Activated T-helper 2 cell treated with anti-CD3 and anti-CD28 coated beads, Interferon-gamma antibody, Interleukin-2, Interleukin-4, amounts not matched to agents 10 μg/mL and 5 μg/mL and 100 μg/mL, durations not matched to agents 14 hours and 24 hours and 36 hours (primary cell): ENCODE results near the gene CNRIP1. TPM values are rescaled to one million over a fixed set of nuclear protein-coding genes. Genes with fewer than 3 reads are reported as not detected.
"Not testable (repeated sequence)": the region's sequence is repeated elsewhere in the genome, so short reads cannot be mapped to it uniquely, and the experiment has no call there.

Experiments used
- DNase-seq: peaks from one replicate; pipeline ENCODE4 v3.0.0; 2021; ENCODE audit warnings: low spot score
- H3K27ac Mint-ChIP-seq: one replicate; pipeline ENCODE4 v1.8.0; 2021; ENCODE audit warnings: mixed read lengths
- H3K27me3 Mint-ChIP-seq: one replicate; pipeline ENCODE4 v1.8.0; 2021; ENCODE audit warnings: low read depth, mixed read lengths
- H3K36me3 Mint-ChIP-seq: one replicate; pipeline ENCODE4 v1.8.0; 2021; ENCODE audit warnings: low read depth, mixed read lengths
- H3K4me1 Mint-ChIP-seq: one replicate; pipeline ENCODE4 v1.8.0; 2021; ENCODE audit warnings: low read depth, mixed read lengths
- H3K4me3 Mint-ChIP-seq: one replicate; pipeline ENCODE4 v1.8.0; 2021; ENCODE audit warnings: low read depth, mild to moderate bottlenecking, moderate library complexity, mixed read lengths
- H3K9me3 Mint-ChIP-seq: one replicate; pipeline ENCODE4 v1.8.0; 2021; ENCODE audit warnings: mixed read lengths
- intact Hi-C: fragments of 100-400 bp; cut with micrococcal nuclease; formaldehyde crosslinking; loops from one replicate; pipeline ENCODE4 v1.15.1; 2023
- total RNA-seq: library from RNA; stranded (reverse); gene quantifications from 2 replicates; pipeline ENCODE4 v1.2.3, GENCODE V29; 2022

Gene CNRIP1
- total RNA-seq, 1 donor from 2014 or later, result not detected

DNA sequence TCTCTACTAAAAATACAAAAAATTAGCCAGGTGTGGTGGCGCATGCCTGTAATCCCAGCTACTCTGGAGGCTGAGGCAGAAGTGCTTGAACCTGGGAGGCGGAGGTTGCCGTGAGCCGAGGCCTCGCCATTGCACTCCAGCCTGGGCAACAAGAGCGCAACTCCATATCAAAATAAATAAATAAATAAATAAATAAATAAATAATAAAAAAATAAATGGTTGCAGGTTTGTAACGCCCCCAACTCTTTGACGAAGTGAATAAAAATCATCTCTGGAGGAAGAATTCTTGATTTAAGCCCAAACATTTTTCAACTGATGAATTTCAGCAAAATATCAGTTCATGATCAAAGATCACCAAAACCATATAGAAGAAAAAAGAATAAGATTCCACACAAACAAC is 13.3 kb upstream of the CNRIP1 start:
- Mint-ChIP-seq H3K9me3 (no peaks in the 10 kb centered on the region), H3K27ac (no peak overlapping the region), H3K36me3 (no peaks in the 10 kb centered on the region), H3K4me1 (no peaks in the 10 kb centered on the region), H3K4me3 (no peak overlapping the region), H3K27me3 (peaks cover 25% of the 10 kb centered on the region)
- DNase-seq, result no peak
- intact Hi-C loops, result no loop called here

DNA sequence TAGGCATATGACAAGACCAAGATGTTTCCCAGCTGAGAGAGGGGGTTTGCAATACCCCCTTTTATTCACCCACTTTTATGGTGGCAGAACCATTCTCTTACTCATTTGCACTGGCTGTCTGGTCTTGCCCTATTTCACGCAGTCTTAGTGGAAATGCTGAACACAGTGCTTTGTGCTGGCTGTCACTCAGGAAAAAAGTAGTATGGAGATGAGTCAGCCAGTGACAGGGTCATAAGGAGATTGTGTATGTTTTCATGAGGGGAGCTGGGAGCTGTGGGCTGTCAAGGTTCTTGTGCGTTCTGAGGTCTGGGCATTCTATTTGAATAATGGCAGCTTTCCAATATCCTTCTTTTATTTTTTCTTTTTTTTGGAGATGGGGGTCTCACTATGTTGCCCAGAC is 10.9 kb upstream of the CNRIP1 start:
- peaks cover 17% of the 10 kb centered on the region for H3K27me3 Mint-ChIP-seq
- H3K27ac Mint-ChIP-seq, result no peak overlapping the region
- intact Hi-C loops, result no loop called here
- H3K4me1 Mint-ChIP-seq, result no peaks in the 10 kb centered on the region
- no peaks in the 10 kb centered on the region for H3K9me3 Mint-ChIP-seq
- no peak for DNase-seq
- no peak overlapping the region for H3K4me3 Mint-ChIP-seq
- H3K36me3 Mint-ChIP-seq, result no peaks in the 10 kb centered on the region

DNA sequence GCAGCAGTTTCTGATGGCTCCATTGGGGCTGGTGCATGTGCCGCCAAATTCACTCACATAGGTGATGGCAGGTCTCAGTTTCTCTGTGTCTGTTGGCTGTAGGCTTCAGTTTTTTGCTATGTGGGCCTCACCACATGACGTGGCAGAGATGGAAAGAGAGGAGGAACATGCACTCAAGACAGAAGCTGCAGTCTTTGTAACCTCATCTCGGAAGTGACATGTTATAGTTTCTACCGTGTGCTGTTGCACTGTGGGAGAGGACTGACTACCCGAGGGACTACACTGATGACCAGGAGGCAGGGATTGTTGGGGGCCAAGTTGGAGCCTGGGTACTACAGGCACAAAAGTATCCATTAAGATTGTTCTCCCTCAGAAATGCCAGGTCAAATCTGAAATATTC is 9.2 kb upstream of the CNRIP1 start:
- H3K27ac Mint-ChIP-seq, result no peak overlapping the region
- no peak for DNase-seq
- intact Hi-C loops, result no loop called here
- H3K9me3 Mint-ChIP-seq, result no peaks in the 10 kb centered on the region
- H3K4me3 Mint-ChIP-seq, result no peak overlapping the region
- no peaks in the 10 kb centered on the region for H3K4me1 Mint-ChIP-seq
- H3K27me3 Mint-ChIP-seq, result peaks cover 25% of the 10 kb centered on the region
- H3K36me3 Mint-ChIP-seq, result no peaks in the 10 kb centered on the region

DNA sequence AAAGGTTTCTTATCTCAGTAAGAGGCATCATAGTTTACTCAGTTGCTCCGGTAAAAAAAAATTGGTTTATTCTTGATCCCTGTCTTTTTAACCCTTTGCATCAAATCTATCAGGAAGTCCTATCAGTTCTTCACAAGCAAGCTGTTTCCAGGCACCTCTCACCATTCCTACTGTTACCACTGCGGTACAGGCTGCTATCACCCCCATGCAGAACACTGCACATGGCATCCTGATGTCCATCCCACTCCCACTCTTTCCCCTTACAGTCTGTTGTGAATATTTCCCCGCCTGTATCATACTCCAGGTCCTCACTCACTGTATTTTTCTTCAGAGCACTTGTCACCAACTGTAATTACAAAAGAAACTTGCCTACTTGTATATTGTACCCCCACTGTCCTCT is 5.3 kb upstream of the CNRIP1 start:
- Mint-ChIP-seq H3K4me3 (no peak overlapping the region), H3K4me1 (no peaks in the 10 kb centered on the region), H3K27ac (no peak overlapping the region), H3K36me3 (no peaks in the 10 kb centered on the region), H3K9me3 (no peaks in the 10 kb centered on the region), H3K27me3 (peaks cover 47% of the 10 kb centered on the region)
- intact Hi-C loops, result no loop called here
- DNase-seq, result no peak

DNA sequence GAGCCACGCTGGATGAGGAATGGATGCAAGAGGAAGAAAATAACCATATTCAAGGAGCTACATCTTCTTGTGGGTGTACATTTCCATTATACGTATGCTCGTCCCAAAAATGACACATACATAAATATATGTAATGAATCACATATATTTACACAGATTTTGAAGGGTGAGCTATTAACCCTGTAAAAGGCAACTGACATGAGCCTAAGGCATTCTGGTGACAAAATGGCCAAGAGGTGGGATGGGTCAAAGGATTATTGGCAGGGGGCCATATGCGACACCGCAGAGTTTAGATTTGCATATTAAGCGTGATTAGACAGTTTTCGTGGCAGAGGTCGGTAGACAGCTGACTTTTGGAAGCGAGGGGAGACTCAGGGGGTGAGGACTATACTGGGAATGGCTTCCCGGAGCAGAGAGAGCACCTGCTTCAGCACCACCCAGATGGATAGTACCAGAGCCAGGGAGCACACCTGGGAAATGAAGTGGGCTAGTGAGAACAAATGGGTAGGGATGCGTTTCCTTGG is 431 bp upstream of the CNRIP1 start:
- peaks cover 1% of the 10 kb centered on the region for H3K4me1 Mint-ChIP-seq
- intact Hi-C loops, result no loop called here
- H3K27me3 Mint-ChIP-seq, result peaks cover 72% of the 10 kb centered on the region
- H3K36me3 Mint-ChIP-seq, result no peaks in the 10 kb centered on the region
- DNase-seq, result no peak
- no peak overlapping the region for H3K4me3 Mint-ChIP-seq
- no peak overlapping the region for H3K27ac Mint-ChIP-seq
- H3K9me3 Mint-ChIP-seq, result no peaks in the 10 kb centered on the region

DNA sequence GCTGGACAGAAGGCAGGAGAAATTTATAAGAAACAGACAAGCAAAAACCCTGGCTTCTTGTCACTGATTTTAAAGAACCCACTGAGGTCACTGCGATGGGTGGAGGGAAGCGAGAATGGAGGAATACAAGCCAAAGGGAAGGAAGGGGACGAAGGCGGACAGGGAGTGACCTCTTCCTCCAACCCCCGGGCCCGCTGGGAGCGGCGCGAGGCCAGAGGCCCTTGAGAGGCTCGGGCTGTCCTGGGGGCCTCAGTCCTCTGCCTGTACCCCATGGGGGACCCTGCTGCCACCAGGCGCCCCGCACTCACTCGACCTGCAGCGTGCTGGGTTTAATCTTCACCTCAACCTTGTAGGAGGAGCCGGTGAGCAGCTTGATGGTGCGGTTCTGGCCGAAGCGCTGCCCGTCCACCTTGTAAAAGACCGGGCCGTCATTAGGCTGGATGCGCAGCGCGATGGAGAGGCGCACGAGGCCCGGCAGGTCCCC is 793 bp downstream of the CNRIP1 start:
- peaks cover 70% of the 10 kb centered on the region for H3K27me3 Mint-ChIP-seq
- H3K27ac Mint-ChIP-seq, result no peak overlapping the region
- no peak for DNase-seq
- H3K4me1 Mint-ChIP-seq, result peaks cover 1% of the 10 kb centered on the region
- intact Hi-C loops, result no loop called here
- H3K4me3 Mint-ChIP-seq, result no peak overlapping the region
- no peaks in the 10 kb centered on the region for H3K36me3 Mint-ChIP-seq
- no peaks in the 10 kb centered on the region for H3K9me3 Mint-ChIP-seq

DNA sequence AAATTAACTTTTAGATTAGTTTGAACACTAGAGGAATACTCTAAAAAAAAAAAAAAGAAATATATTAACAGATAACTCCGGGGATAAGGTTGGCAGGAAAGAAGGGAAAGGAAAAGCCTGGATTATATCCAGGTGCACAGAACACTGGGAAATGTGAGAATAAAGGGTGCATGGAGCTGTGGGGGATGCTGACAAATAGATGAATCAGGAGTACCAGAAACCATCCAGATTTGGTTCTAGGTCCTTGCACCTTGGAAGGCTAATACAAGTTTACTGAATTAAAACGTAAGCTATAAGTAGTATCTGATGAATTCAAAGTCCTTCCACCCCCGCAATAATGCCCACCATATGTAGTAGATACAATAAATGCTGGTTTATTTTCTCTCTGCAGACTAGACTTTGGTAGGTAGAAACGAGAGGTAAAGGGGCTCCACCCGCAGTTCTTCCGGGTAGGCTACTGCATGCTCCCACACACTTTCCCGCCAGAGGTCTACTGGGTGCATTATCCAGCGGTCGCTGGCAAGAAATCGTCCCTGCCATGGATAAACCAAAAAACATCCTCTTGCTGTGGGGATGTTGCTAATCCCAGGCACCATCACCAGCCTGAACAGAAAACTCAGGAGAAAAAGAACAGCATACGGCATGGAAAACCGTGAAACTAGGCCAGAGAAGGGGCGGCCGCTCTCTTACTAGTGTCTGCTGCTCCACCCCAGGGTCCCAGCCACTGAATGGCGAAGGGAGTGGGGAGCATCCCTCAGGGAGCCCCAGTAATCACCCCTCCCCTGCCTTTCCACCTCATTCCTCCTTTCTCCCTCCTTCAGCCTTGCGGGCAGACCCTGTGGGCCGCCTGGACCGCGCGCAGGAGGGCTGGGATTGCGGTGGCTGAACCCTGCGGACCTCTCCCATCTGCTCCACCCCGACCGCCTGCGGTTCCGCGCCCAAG is 1.5 kb downstream of the CNRIP1 start:
- peaks cover 1% of the 10 kb centered on the region for H3K4me1 Mint-ChIP-seq
- no peak for DNase-seq
- H3K27ac Mint-ChIP-seq, result no peak overlapping the region
- H3K27me3 Mint-ChIP-seq, result peaks cover 72% of the 10 kb centered on the region
- intact Hi-C loops, result no loop called here
- H3K36me3 Mint-ChIP-seq, result no peaks in the 10 kb centered on the region
- H3K9me3 Mint-ChIP-seq, result no peaks in the 10 kb centered on the region
- no peak overlapping the region for H3K4me3 Mint-ChIP-seq

DNA sequence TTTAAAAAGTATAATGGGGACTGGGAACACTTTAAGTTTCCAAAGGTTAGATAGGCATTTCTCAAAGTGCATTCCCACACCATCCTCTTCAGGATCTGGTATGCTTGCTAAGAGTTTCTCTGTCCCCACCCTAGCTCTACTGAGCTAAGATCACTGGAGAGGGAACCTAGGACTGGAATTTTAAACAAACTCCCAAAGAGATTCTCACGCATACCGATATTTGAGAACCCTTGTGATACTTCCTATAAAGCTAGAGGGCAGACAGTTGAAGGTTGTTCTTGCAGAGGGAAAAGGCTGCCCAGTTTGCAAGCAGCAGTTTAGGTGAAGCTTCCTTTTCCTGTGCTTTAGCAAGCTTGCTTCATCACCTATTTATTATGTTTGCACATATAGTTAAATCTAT is 3.6 kb downstream of the CNRIP1 start:
- Mint-ChIP-seq H3K27ac (no peak overlapping the region), H3K27me3 (peaks cover 66% of the 10 kb centered on the region), H3K9me3 (no peaks in the 10 kb centered on the region), H3K36me3 (no peaks in the 10 kb centered on the region), H3K4me3 (no peak overlapping the region), H3K4me1 (peaks cover 1% of the 10 kb centered on the region)
- intact Hi-C loops, result no loop called here
- DNase-seq, result no peak

DNA sequence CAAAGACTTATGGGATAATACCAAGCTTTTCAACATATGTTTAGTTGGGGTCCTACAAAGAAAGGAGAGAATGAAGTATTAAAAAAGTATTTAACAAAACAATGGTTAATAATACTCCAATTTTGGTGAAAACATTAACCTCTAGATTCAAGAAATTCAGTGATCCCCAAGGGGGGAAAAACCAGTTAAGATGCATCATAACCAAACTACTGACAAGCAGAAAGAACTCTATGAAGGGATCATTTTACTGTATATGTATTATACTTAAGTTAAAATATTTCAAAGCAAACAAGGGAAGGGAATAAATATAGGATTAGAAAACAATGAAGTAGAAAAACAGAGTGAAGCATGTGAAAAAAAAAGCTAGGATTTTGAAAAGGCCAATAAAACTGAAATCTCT is 8.7 kb downstream of the CNRIP1 start:
- Mint-ChIP-seq H3K36me3 (no peaks in the 10 kb centered on the region), H3K4me1 (no peaks in the 10 kb centered on the region), H3K27ac (no peak overlapping the region), H3K9me3 (no peaks in the 10 kb centered on the region), H3K4me3 (no peak overlapping the region), H3K27me3 (peaks cover 39% of the 10 kb centered on the region)
- DNase-seq, result no peak
- intact Hi-C loops, result no loop called here

DNA sequence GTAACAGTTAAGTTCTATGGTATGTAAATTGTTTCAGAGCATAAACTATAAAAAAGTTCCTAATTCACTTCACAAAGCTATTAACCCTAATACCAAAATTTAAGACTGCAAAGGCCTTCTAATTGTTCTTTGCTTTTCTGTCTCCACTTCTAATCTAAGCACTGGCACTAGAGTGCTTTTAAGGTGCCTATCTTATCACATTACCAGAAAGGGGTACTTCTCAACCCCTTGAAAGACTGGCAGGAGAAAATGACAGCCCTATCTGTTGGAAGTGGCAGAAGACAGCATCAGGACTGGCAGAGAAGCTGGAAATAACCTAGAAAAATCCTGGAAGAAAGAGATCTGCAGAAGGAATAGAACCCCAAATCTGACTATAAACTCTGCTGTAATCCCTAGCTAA is 10.3 kb downstream of the CNRIP1 start:
- Mint-ChIP-seq H3K27me3 (peaks cover 32% of the 10 kb centered on the region), H3K27ac (no peak overlapping the region), H3K9me3 (no peaks in the 10 kb centered on the region), H3K4me1 (no peaks in the 10 kb centered on the region), H3K4me3 (no peak overlapping the region), H3K36me3 (no peaks in the 10 kb centered on the region)
- no peak for DNase-seq
- intact Hi-C loops, result no loop called here

DNA sequence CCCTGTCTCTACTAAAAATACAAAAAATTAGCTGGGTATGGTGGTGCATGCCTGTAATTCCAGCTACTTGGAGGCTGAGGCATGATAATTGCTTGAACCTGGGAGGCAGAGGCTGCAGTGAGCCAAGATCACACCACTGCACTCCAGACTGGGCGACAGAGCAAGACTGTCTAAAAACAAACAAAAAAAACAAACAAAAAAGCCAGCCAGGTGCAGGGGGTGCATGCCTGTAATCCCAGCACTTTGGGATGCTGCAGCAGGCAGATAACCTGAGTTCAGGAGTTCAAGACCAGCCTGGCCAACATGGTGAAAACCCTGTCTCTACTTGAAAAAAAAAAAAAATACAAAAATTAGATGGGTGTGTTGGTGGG is 15.9 kb downstream of the CNRIP1 start:
- peaks cover 13% of the 10 kb centered on the region for H3K27me3 Mint-ChIP-seq

DNA sequence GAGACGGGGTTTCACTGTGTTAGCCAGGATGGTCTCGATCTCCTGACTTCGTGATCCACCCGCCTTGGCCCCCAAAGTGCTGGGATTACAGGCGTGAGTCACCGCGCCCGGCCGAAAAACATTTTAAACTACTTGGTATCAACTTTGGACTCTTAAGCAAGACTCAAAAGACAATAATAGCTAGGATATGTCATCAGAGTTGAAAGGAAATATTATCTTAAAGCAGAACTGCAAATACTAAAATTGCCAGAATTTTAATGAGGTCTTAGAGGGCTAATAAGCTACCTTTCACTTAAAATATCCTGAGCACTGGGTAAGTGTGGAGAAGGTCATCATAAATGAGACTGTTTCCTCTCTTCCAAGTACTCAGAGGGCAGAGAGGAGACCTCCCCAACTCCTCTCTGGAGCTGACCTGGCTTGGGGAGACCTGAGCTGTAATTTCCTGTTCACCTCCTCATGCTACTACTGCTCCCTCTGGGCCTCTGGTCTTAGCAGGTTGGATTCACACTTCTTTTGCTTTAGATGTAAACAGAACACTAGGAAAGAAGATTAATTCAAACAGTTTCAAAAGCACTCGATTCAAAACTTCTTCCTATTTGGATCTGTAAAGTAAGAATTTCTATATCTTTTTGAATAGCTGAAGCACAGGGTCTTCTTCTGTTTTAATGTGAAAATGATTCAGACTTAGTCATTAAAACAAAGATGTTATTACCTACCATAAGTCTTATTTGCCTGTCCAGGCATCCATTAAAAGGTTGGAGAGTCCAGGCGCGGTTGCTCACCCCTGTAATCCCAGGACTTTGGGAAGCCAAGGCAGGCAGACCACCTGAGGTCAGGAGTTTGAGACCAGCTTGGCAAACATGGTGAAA is 16.5 kb downstream of the CNRIP1 start:
- DNase-seq, result no peak
- Mint-ChIP-seq H3K27ac (no peak overlapping the region), H3K4me3 (no peak overlapping the region), H3K4me1 (no peaks in the 10 kb centered on the region), H3K9me3 (no peaks in the 10 kb centered on the region), H3K27me3 (peaks cover 14% of the 10 kb centered on the region), H3K36me3 (no peaks in the 10 kb centered on the region)
- intact Hi-C loops, result no loop called here

More for the DNA sequence above, 15.9 kb downstream of the CNRIP1 start:
- H3K27ac Mint-ChIP-seq, H3K4me1 Mint-ChIP-seq, DNase-seq, H3K4me3 Mint-ChIP-seq, intact Hi-C loops, H3K36me3 Mint-ChIP-seq, H3K9me3 Mint-ChIP-seq: not testable (repeated sequence)
